ENCODE data around the gene HGS. TPM values are rescaled to one million over a fixed set of nuclear protein-coding genes. Genes with fewer than 3 reads are reported as not detected.

The HGS gene
- total RNA-seq, 4 donors from 2014 or later, result 35.4 to 79.5 (median 60.5) TPM

DNA sequence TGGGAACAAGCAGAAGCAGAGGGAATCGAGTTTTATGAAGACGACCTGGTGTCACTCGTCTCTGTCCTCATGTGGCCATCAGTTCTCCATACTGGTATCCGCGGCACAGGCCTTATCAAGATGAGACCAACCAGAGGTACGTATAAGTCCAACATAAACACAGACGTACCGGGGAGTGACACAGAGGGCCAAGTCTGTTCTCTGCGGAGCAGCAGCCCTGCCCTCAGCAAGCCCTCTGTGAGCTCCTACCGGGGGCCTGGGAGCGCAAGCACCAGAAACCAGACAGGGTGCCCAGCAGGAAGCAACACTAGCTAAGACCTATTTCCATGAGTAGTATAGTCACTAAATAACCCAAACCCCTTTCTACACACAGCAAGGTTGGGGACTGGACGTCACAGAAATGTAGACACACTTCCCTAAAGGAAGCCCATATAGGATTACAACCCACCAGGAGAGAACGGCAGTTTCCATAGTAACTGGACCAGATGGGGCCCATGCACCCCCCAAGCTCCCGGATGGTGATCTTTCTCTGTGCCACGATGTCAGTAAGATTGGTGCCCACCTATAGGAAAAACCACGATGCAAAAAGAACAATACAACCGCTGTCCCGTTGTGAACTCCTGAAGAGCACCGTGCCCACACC, 1.1 kb upstream of the HGS start:
- TF ChIP-seq, protein P1, sequence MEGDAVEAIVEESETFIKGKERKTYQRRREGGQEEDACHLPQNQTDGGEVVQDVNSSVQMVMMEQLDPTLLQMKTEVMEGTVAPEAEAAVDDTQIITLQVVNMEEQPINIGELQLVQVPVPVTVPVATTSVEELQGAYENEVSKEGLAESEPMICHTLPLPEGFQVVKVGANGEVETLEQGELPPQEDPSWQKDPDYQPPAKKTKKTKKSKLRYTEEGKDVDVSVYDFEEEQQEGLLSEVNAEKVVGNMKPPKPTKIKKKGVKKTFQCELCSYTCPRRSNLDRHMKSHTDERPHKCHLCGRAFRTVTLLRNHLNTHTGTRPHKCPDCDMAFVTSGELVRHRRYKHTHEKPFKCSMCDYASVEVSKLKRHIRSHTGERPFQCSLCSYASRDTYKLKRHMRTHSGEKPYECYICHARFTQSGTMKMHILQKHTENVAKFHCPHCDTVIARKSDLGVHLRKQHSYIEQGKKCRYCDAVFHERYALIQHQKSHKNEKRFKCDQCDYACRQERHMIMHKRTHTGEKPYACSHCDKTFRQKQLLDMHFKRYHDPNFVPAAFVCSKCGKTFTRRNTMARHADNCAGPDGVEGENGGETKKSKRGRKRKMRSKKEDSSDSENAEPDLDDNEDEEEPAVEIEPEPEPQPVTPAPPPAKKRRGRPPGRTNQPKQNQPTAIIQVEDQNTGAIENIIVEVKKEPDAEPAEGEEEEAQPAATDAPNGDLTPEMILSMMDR (IDR thresholded peaks at IDR 0.05; ENCODE audit: low read depth), result no peak

DNA sequence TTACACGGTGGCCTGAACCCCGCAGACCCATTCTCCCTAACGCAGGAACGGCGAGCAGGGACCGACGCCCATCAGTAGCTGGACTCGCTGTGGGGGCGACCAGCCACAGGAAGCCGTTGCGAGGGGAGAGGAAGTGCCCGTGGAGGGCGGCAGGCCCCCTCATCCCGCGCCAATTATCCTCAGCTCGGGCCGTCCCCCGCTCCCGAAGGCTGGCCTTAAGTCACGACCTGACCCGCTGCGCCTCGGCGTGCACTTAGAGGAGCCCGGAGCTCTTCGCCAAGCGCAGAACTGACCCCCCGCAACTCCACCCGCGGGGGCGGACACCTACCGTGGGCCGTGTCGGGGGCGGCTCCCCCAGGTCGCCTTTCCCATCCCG, 615 bp upstream of the HGS start:
- TF ChIP-seq, protein P1 (IDR thresholded peaks at IDR 0.05; ENCODE audit: low read depth), result no peak

DNA sequence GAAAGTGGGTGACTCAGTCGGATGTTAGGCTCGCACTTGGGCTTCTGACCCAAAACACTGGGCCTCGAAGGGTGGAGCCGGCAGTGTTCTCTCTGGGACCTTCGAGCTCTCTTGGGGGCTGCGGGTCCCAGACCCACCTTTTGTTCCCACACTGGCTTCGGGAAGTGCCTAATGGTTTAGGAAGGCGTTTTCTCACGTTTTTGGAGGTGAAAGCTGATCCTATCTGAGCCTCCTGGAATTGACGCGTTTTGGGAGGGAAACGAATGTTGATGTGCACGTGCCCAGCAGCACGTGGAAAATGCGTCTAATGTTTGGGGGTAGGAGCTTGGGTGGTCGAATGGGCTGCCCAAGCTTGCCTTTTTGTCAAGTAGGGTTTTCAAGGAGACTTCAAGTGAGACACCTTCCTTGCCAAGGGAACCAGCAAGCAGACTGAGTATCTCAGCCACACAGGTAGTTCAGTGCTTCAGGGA, 666 bp downstream of the HGS start:
- TF ChIP-seq, protein P1 (IDR thresholded peaks at IDR 0.05; ENCODE audit: low read depth), result no peak

DNA sequence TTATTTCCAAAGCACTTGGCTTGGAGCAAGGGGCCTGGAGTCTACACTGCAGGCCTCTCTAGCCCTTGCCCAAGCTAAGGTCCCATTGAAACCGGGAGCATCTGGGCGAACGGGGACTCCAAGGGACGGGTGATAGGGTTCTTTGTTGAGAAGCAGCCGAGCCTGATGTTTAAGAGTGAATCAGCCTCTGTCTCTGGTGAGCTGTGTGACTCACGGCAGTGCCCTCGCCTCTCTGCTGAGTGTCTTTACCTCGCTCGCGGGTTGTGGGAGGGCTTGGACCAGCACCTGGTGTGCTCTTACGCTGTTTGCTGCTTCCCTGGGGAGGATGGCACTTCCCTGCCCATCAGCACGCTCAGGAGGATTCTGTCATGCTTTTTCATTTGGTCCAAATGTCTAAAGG, 1.3 kb downstream of the HGS start:
- TF ChIP-seq, protein P1 (IDR thresholded peaks at IDR 0.05; ENCODE audit: low read depth), result no peak

DNA sequence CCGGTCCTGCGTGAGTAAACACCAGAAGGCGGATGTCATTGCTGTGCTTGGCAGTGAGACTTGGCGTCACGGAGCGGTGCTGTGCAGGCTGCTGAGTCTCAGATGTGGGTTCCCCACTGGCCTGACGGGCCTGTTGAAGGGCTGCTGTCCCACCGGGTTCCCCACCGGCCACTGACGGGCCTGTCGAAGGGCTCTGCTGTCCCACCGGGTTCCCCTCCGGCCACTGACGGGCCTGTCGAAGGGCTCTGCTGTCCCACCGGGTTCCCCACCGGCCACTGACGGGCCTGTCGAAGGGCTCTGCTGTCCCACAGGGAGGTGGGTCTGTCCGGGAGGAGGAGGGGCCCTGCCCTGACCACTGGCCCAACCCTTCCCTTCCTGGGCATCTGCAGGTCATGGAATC, 2.8 kb downstream of the HGS start:
- TF ChIP-seq, protein P1 (IDR thresholded peaks at IDR 0.05; ENCODE audit: low read depth), result no peak

DNA sequence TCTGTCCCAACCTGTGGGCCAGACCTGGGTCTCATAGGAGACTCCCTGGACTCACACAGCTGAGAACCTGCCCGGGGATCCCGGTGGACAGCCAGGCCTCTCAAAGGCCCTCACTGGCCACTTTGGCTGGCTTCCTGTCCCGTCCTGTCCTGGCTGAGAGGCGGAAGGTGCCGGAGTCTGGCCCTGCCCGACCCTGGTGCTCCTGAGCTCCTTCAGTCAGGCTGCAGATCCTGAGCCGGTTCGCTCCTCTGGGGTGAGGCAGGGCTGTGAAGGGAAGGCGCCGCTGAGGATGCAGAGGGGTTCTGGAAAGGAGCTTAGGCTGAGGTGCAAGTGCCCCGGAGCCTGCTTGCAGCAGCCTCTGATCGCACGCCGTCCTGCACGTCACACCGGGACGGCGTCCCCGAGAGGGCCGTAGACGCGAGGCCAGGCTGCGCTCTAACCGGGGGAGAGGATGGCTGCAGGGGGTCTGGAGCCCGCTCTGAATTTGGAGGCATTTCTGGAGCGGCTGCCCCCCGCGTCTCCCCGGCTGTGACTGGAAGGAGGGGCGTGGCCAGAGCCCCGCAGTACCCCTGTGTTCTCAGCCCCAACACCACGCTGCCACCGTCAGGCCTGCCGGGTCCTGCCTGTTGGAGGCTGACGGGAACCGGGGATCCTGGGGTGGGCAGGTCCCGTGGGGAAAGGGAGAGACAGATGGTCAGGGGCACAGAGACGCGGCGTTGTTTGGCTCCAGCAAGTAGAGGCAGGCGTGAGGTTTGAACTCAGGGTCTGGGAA, 4.1 kb downstream of the HGS start:
- TF ChIP-seq, protein P1 (IDR thresholded peaks at IDR 0.05; ENCODE audit: low read depth), result no peak

DNA sequence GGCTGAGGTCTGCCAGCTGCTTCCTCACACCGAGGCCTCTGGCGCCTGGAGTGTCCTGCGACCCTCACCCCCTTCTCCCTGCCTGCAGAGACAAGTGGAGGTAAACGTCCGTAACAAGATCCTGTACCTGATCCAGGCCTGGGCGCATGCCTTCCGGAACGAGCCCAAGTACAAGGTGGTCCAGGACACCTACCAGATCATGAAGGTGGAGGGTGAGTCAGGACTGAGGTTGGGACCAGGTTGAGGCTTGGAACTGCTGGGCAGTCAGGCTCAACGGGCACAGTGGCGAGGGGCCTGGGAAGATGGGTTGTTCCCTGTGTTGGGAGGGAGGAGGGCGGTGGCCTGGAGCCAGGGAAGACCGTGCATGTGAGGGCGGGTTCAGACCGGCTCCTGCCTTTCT, 4.8 kb downstream of the HGS start:
- TF ChIP-seq, protein P1 (IDR thresholded peaks at IDR 0.05; ENCODE audit: low read depth), result no peak

Measured in subcutaneous adipose tissue (tissue), 4 donors.